GM19351 (cell line): Measurements from ENCODE around the gene AGGF1.
"Not testable (repeated sequence)": the region's sequence is repeated elsewhere in the genome, so short reads cannot be mapped to it uniquely, and the experiment has no call there.

Experiments
- ATAC-seq: cut with Tn5 transposase; IDR thresholded peaks from one replicate; pipeline ENCODE4 v1.9.1; 2021; ENCODE audit warnings: mild to moderate bottlenecking, moderate library complexity; ENCODE audit not compliant: unreplicated experiment

Gene AGGF1

GRCh38 chr5:77086689-77087483 lies 56.7 kb downstream of the AGGF1 start, which contains the start of gene ZBED3:
Gene ZBED3, minus strand, starts transcription at chr5:77087285. Its CDS starts 9,407 bp downstream, at chr5:77077878.
- ATAC-seq, result peak; percentile 66

GRCh38 chr5:77087484-77088261 lies 57.5 kb downstream of the AGGF1 start:
- ATAC-seq, result peak; percentile 28

- ATAC-seq, result no peak
Observed at GRCh38 chr5:77095189-77095588, 65.0 kb downstream of the AGGF1 start.

- ATAC-seq, result no peak
Observed at GRCh38 chr5:77101298-77101697, 71.1 kb downstream of the AGGF1 start.

- ATAC-seq, result no peak
Observed at GRCh38 chr5:77102549-77102948, 72.3 kb downstream of the AGGF1 start.

GRCh38 chr5:77103457-77103856 lies 73.3 kb downstream of the AGGF1 start:
- ATAC-seq, result no peak

GRCh38 chr5:77104813-77105212 lies 74.6 kb downstream of the AGGF1 start:
- ATAC-seq, result no peak

- not testable (repeated sequence) for ATAC-seq
Observed at GRCh38 chr5:77107035-77107434, 76.8 kb downstream of the AGGF1 start.
